GM12891 (cell line): ENCODE data around the gene METTL14.

Source experiments
- PAX5 ChIP-seq: IDR thresholded peaks from 2 replicates; pipeline ENCODE4 v1.6.1; 2011; ENCODE audit warnings: low read length, moderate library complexity, mild to moderate bottlenecking; ENCODE audit not compliant: insufficient read depth, severe bottlenecking
- POLR2A ChIP-seq: IDR thresholded peaks from 2 replicates; pipeline ENCODE4 v1.6.1; 2011; ENCODE audit warnings: low read depth, low read length, control low read depth
- POLR2AphosphoS5 ChIP-seq: IDR thresholded peaks from 2 replicates; pipeline ENCODE4 v1.6.1; 2011; ENCODE audit warnings: low read depth, low read length, control low read depth
- POU2F2 ChIP-seq: IDR thresholded peaks from 2 replicates; pipeline ENCODE4 v1.6.1; 2011; ENCODE audit warnings: low read depth, mild to moderate bottlenecking, control low read depth, low read length, moderate library complexity
- TAF1 ChIP-seq: IDR thresholded peaks from 2 replicates; pipeline ENCODE4 v1.6.1; 2011; ENCODE audit warnings: low read depth, low read length, control low read depth

DNA sequence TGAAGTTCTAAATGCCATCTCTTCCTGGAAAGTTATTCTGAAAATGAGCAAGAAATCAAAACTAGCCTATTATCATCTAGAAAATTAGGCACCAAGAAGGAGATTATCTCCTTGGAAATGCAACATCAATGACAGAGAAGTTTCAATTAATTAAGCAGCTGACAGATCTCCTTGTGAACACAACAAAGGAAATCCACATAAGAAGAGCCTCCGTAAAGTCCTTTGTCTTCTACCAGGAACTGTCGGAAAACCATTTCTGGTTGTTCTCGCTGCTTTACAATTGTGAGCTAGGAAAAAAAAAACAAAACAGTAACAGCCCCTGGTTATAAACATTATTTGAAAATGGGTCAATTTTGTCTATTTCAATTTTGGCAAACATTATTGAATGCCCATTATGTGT lies 38.2 kb downstream of the METTL14 start:
- TF ChIP-seq POLR2A (no peak), TAF1 (no peak), POLR2AphosphoS5 (no peak), PAX5 (no peak), POU2F2 (no peak)
